Renal cortex interstitium (tissue), 11 donors: Measurements from ENCODE around the gene ARMC9. TPM values are rescaled to one million over a fixed set of nuclear protein-coding genes. Genes with fewer than 3 reads are reported as not detected.
"Not testable (repeated sequence)": the region's sequence is repeated elsewhere in the genome, so short reads cannot be mapped to it uniquely, and the experiment has no call there.

Experiments
- DNase-seq, 11 donors: peaks; one replicate each; pipeline ENCODE4 v3.0.0-alpha.2; 2013; ENCODE audit warnings: low read depth in 9 of 11, low spot score in 4 of 11; ENCODE audit errors: extremely low read depth in 1 of 11
- polyA plus RNA-seq, 3 donors: library from polyadenylated mRNA; unstranded; fragments of 120-200 nt; gene quantifications; one replicate each; pipeline ENCODE4 v1.2.1, GENCODE V29; 2013; ENCODE audit not compliant: insufficient read length in 3 of 3

Gene ARMC9
- polyA plus RNA-seq, 3 donors, result 27.0 to 30.2 (median 29.1) TPM

GRCh38 chr2:231295363-231295655 is 96.9 kb downstream of the ARMC9 start:
- no peak for DNase-seq

GRCh38 chr2:231296401-231296974 is 98.1 kb downstream of the ARMC9 start:
- DNase-seq, result no peak

GRCh38 chr2:231297108-231297908 is 98.9 kb downstream of the ARMC9 start:
- peak in 9 of 11 donors; percentile 15 to 40 (median 24) for DNase-seq

- no peak for DNase-seq
These were observed 99.7 kb downstream of the ARMC9 start for GRCh38 chr2:231298091-231298490.

- no peak for DNase-seq
These were observed 100.8 kb downstream of the ARMC9 start for GRCh38 chr2:231299267-231299666.

GRCh38 chr2:231300020-231300721 is 101.7 kb downstream of the ARMC9 start:
- no peak for DNase-seq

GRCh38 chr2:231300722-231301076 is 102.3 kb downstream of the ARMC9 start:
- DNase-seq, result no peak

GRCh38 chr2:231304259-231304658 is 105.8 kb downstream of the ARMC9 start:
- DNase-seq, result not testable (repeated sequence)

GRCh38 chr2:231305221-231305620 is 106.8 kb downstream of the ARMC9 start:
- DNase-seq, result no peak

GRCh38 chr2:231306791-231307393 is 108.5 kb downstream of the ARMC9 start:
- DNase-seq, result no peak

GRCh38 chr2:231308219-231308618 is 109.8 kb downstream of the ARMC9 start:
- DNase-seq, result no peak

GRCh38 chr2:231308631-231309428 is 110.4 kb downstream of the ARMC9 start:
- DNase-seq, result no peak

- DNase-seq, result no peak
These were observed 113.6 kb downstream of the ARMC9 start for GRCh38 chr2:231312066-231312465.

GRCh38 chr2:231315896-231316295 is 117.5 kb downstream of the ARMC9 start:
- no peak for DNase-seq

- no peak for DNase-seq
These were observed 119.1 kb downstream of the ARMC9 start for GRCh38 chr2:231317579-231317978.

GRCh38 chr2:231318436-231318835 is 120.0 kb downstream of the ARMC9 start:
- DNase-seq, result no peak

GRCh38 chr2:231318954-231319353 is 120.5 kb downstream of the ARMC9 start:
- no peak for DNase-seq

GRCh38 chr2:231319867-231320266 is 121.4 kb downstream of the ARMC9 start:
- DNase-seq, result no peak

GRCh38 chr2:231321021-231321420 is 122.6 kb downstream of the ARMC9 start:
- no peak for DNase-seq
